ENCODE measurements around the gene PRSS1.
"Not testable (repeated sequence)": the region's sequence is repeated elsewhere in the genome, so short reads cannot be mapped to it uniquely, and the experiment has no call there.

Gene PRSS1

GRCh38 chr7:142775351-142776115, 26.3 kb downstream of the PRSS1 start:
- not testable (repeated sequence) for H2BK15ac ChIP-seq (ENCODE audit: low read depth, poor library complexity, severe bottlenecking); H4K8ac ChIP-seq (ENCODE audit: low read length); H3K4me1 ChIP-seq (ENCODE audit: control insufficient read depth, insufficient read depth, low read depth, low read length); H2BK5ac ChIP-seq (ENCODE audit: low read depth, low read length, poor library complexity, severe bottlenecking); H2AK5ac ChIP-seq (ENCODE audit: low read length, severe bottlenecking); H3K9ac ChIP-seq (ENCODE audit: low read length); H3K9me3 ChIP-seq (ENCODE audit: control insufficient read depth, low read length); H3K23ac ChIP-seq (ENCODE audit: low read length in 2 of 2); H2AFZ ChIP-seq (ENCODE audit: low read depth, low read length); H3K18ac ChIP-seq (ENCODE audit: low read depth in 1 of 2, low read length in 2 of 2); H3K4me3 ChIP-seq (ENCODE audit: insufficient read depth in 1 of 2, low read depth in 1 of 2, low read length in 2 of 2); H2BK120ac ChIP-seq (ENCODE audit: low read depth, low read length); H4K91ac ChIP-seq (ENCODE audit: low read length); H3K14ac ChIP-seq (ENCODE audit: low read length in 2 of 2); H3K4ac ChIP-seq (ENCODE audit: low read depth in 1 of 2, low read length in 2 of 2); H2BK12ac ChIP-seq (ENCODE audit: low read length in 2 of 2); H3K4me2 ChIP-seq (ENCODE audit: low read length, poor library complexity, severe bottlenecking); H3K79me1 ChIP-seq (replicated peaks; ENCODE audit: low read length, poor library complexity, severe bottlenecking); H3K27ac ChIP-seq (ENCODE audit: low read length, poor library complexity, severe bottlenecking); H3K36me3 ChIP-seq (ENCODE audit: control insufficient read depth in 1 of 2, insufficient read depth in 2 of 2, low read depth in 1 of 2, low read length in 2 of 2)
- peaks cover 20 to 26% of the 10 kb centered on the region in 2 experiments for H3K27me3 ChIP-seq (ENCODE audit: control insufficient read depth in 1 of 2, insufficient read depth in 1 of 2, low read length in 2 of 2)
- peak; percentile 20 for DNase-seq
- 74% methylated on average over 6 of the region's 6 CpGs for WGBS

DNA sequence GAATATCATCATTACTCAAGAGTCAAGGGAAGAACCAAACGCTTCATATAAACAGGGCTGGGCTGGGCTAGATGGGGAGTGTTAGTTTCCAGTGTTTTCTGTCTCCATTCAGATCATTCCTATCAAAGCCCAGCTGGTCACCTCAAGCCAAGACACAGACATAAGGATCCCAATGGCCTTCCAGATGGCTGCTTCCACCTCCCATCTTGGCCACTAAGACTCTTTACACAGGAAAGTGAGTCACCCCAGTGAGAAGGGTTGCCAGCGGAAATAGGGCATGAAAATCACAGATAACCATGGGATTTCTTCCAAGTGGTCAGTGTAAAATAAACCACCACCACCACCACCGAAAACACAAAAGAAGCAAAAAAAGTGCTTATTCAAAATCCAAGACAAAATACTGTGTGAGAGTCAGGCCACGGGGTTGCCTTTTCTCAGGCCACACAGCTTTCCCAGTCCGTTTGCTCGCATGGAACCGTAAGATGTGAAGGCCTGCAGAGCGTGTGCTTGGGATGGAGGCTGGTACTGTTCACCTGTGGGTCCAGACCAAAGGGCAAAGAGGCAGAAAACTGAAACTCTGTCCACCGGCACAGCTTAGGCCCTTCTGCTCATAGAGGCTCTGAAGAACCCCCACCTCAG, 27.1 kb downstream of the PRSS1 start:
- Histone ChIP-seq H3K23ac (ENCODE audit: low read length in 2 of 2) (no peak overlapping the region), H2BK5ac (ENCODE audit: low read depth, low read length, poor library complexity, severe bottlenecking) (no peak overlapping the region), H3K27me3 (ENCODE audit: control insufficient read depth in 1 of 2, insufficient read depth in 1 of 2, low read length in 2 of 2) (peaks cover 14 to 19% of the 10 kb centered on the region in 2 experiments), H3K14ac (ENCODE audit: low read length in 2 of 2) (no peak overlapping the region), H4K91ac (ENCODE audit: low read length) (peak overlapping the region; percentile 43), H3K9ac (ENCODE audit: low read length) (no peak overlapping the region), H2BK12ac (ENCODE audit: low read length in 2 of 2) (no peak overlapping the region), H3K4me3 (ENCODE audit: insufficient read depth in 1 of 2, low read depth in 1 of 2, low read length in 2 of 2) (no peak overlapping the region), H3K36me3 (ENCODE audit: control insufficient read depth in 1 of 2, insufficient read depth in 2 of 2, low read depth in 1 of 2, low read length in 2 of 2) (no peaks in the 10 kb centered on the region), H3K18ac (ENCODE audit: low read depth in 1 of 2, low read length in 2 of 2) (no peak overlapping the region), H3K4me1 (ENCODE audit: control insufficient read depth, insufficient read depth, low read depth, low read length) (peaks cover 2% of the 10 kb centered on the region), H3K4me2 (ENCODE audit: low read length, poor library complexity, severe bottlenecking) (no peak overlapping the region), H2AK5ac (ENCODE audit: low read length, severe bottlenecking) (no peak overlapping the region), H2BK15ac (ENCODE audit: low read depth, poor library complexity, severe bottlenecking) (no peak overlapping the region), H2BK120ac (ENCODE audit: low read depth, low read length) (no peak overlapping the region), H3K9me3 (ENCODE audit: control insufficient read depth, low read length) (no peaks in the 10 kb centered on the region), H3K27ac (ENCODE audit: low read length, poor library complexity, severe bottlenecking) (no peak overlapping the region), H4K8ac (ENCODE audit: low read length) (peak overlapping the region; percentile 4), H3K79me1 (replicated peaks; ENCODE audit: low read length, poor library complexity, severe bottlenecking) (no peaks in the 10 kb centered on the region), H2AFZ (ENCODE audit: low read depth, low read length) (no peak overlapping the region), H3K4ac (ENCODE audit: low read depth in 1 of 2, low read length in 2 of 2) (no peak overlapping the region)
- peak; percentile 38 for DNase-seq
- WGBS, result 66% methylated on average over 9 of the region's 9 CpGs

GRCh38 chr7:142776845-142777225, 27.6 kb downstream of the PRSS1 start:
- H3K4ac ChIP-seq (ENCODE audit: low read depth in 1 of 2, low read length in 2 of 2); DNase-seq; H3K4me1 ChIP-seq (ENCODE audit: control insufficient read depth, insufficient read depth, low read depth, low read length); H3K14ac ChIP-seq (ENCODE audit: low read length in 2 of 2); H3K27ac ChIP-seq (ENCODE audit: low read length, poor library complexity, severe bottlenecking); H4K91ac ChIP-seq (ENCODE audit: low read length); H2BK15ac ChIP-seq (ENCODE audit: low read depth, poor library complexity, severe bottlenecking); H2AK5ac ChIP-seq (ENCODE audit: low read length, severe bottlenecking); H2BK12ac ChIP-seq (ENCODE audit: low read length in 2 of 2); H3K36me3 ChIP-seq (ENCODE audit: control insufficient read depth in 1 of 2, insufficient read depth in 2 of 2, low read depth in 1 of 2, low read length in 2 of 2); H2BK120ac ChIP-seq (ENCODE audit: low read depth, low read length); H3K79me1 ChIP-seq (replicated peaks; ENCODE audit: low read length, poor library complexity, severe bottlenecking); H3K23ac ChIP-seq (ENCODE audit: low read length in 2 of 2); H3K4me2 ChIP-seq (ENCODE audit: low read length, poor library complexity, severe bottlenecking); H2BK5ac ChIP-seq (ENCODE audit: low read depth, low read length, poor library complexity, severe bottlenecking); H3K9ac ChIP-seq (ENCODE audit: low read length); H3K4me3 ChIP-seq (ENCODE audit: insufficient read depth in 1 of 2, low read depth in 1 of 2, low read length in 2 of 2); H3K18ac ChIP-seq (ENCODE audit: low read depth in 1 of 2, low read length in 2 of 2); H3K9me3 ChIP-seq (ENCODE audit: control insufficient read depth, low read length); H2AFZ ChIP-seq (ENCODE audit: low read depth, low read length): not testable (repeated sequence)
- peak overlapping the region; percentile 4 for H4K8ac ChIP-seq (ENCODE audit: low read length)
- peaks cover 12 to 17% of the 10 kb centered on the region in 2 experiments for H3K27me3 ChIP-seq (ENCODE audit: control insufficient read depth in 1 of 2, insufficient read depth in 1 of 2, low read length in 2 of 2)
- WGBS, result no CpG with 5 or more reads among the region's 2 CpGs

DNA sequence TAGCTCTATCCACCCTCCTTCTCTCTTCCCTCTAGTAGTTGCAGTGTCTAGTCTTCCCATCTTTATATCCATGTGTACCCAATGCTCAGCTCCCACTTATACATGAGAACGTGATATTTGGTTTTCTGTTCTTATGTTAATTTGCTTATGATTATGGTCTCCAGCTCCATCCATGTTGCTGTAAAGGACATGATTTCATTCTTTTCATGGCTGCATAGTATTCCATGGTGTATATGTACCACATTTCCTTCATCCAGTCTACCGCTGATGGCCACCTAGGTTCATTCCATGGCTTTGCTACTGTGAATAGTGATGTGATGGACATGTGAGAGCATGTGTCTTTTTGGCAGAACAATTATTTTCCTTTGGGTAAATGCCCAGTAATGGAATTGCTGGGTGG, 28.0 kb downstream of the PRSS1 start:
- Histone ChIP-seq H3K4ac (ENCODE audit: low read depth in 1 of 2, low read length in 2 of 2) (no peak overlapping the region), H2BK12ac (ENCODE audit: low read length in 2 of 2) (no peak overlapping the region), H2BK15ac (ENCODE audit: low read depth, poor library complexity, severe bottlenecking) (no peak overlapping the region), H3K23ac (ENCODE audit: low read length in 2 of 2) (no peak overlapping the region), H2BK5ac (ENCODE audit: low read depth, low read length, poor library complexity, severe bottlenecking) (no peak overlapping the region), H3K4me3 (ENCODE audit: insufficient read depth in 1 of 2, low read depth in 1 of 2, low read length in 2 of 2) (no peak overlapping the region), H3K18ac (ENCODE audit: low read depth in 1 of 2, low read length in 2 of 2) (no peak overlapping the region), H4K91ac (ENCODE audit: low read length) (no peak overlapping the region), H3K14ac (ENCODE audit: low read length in 2 of 2) (no peak overlapping the region), H3K27ac (ENCODE audit: low read length, poor library complexity, severe bottlenecking) (no peak overlapping the region), H4K8ac (ENCODE audit: low read length) (no peak overlapping the region), H2AFZ (ENCODE audit: low read depth, low read length) (no peak overlapping the region), H3K9me3 (ENCODE audit: control insufficient read depth, low read length) (no peaks in the 10 kb centered on the region), H2AK5ac (ENCODE audit: low read length, severe bottlenecking) (no peak overlapping the region), H3K79me1 (replicated peaks; ENCODE audit: low read length, poor library complexity, severe bottlenecking) (no peaks in the 10 kb centered on the region), H3K27me3 (ENCODE audit: control insufficient read depth in 1 of 2, insufficient read depth in 1 of 2, low read length in 2 of 2) (peaks cover 12 to 21% of the 10 kb centered on the region in 2 experiments), H3K4me2 (ENCODE audit: low read length, poor library complexity, severe bottlenecking) (no peak overlapping the region), H2BK120ac (ENCODE audit: low read depth, low read length) (no peak overlapping the region), H3K4me1 (ENCODE audit: control insufficient read depth, insufficient read depth, low read depth, low read length) (peaks cover 2% of the 10 kb centered on the region), H3K9ac (ENCODE audit: low read length) (no peak overlapping the region), H3K36me3 (ENCODE audit: control insufficient read depth in 1 of 2, insufficient read depth in 2 of 2, low read depth in 1 of 2, low read length in 2 of 2) (no peaks in the 10 kb centered on the region)
- 100% methylated on average over 1 of the region's 2 CpGs for WGBS
- DNase-seq, result no peak
